HepG2 (cell line): ENCODE measurements around the gene C11orf58. TPM values are rescaled to one million over a fixed set of nuclear protein-coding genes. Genes with fewer than 3 reads are reported as not detected.

Experiments used
- AGO2 ChIP-seq: fragments of 200-400 bp; formaldehyde crosslinking; optimal IDR thresholded peaks from 2 replicates; pipeline ENCODE3; 2017; ENCODE audit warnings: mild to moderate bottlenecking, low read depth, low read length, moderate library complexity
- ATAD3A ChIP-seq: sonication (generic); formaldehyde crosslinking; IDR thresholded peaks from 2 replicates; pipeline ENCODE4 v1.4.0; 2020; ENCODE audit warnings: missing genetic modification reagents
- CREB1 ChIP-seq, 2 experiments: fragments of 450-650 bp in 1 of 2; IDR thresholded peaks; 2 replicates each; pipeline ENCODE4 v1.6.1; 2016 to 2017; ENCODE audit warnings: control low read depth in 1 of 2, mild to moderate bottlenecking in 1 of 2, missing compliant biosample characterization in 1 of 2, missing genetic modification characterization in 1 of 2
- NFE2L1 ChIP-seq: sonication (generic); formaldehyde crosslinking; IDR thresholded peaks from 2 replicates; pipeline ENCODE4 v1.4.0; 2020; ENCODE audit warnings: missing genetic modification reagents, mild to moderate bottlenecking, borderline replicate concordance
- NR3C1 ChIP-seq: sonication (generic); formaldehyde crosslinking; IDR thresholded peaks from 2 replicates; pipeline ENCODE4 v1.4.0; 2020; ENCODE audit warnings: missing genetic modification reagents
- PHF5A ChIP-seq: IDR thresholded peaks from one replicate; pipeline ENCODE4 v1.6.1; 2018; ENCODE audit warnings: low read depth, missing genetic modification reagents; ENCODE audit not compliant: unreplicated experiment
- PITX1 ChIP-seq: sonication (generic); formaldehyde crosslinking; IDR thresholded peaks from 2 replicates; pipeline ENCODE4 v1.5.1; 2020; ENCODE audit warnings: mild to moderate bottlenecking, missing genetic modification reagents
- SUZ12 ChIP-seq: fragments of 150-350 bp; IDR thresholded peaks from 2 replicates; pipeline ENCODE4 v1.6.1; 2014; ENCODE audit warnings: low read depth, low read length
- TEAD3 ChIP-seq: optimal IDR thresholded peaks from 2 replicates; pipeline ENCODE3; 2016; ENCODE audit warnings: borderline replicate concordance
- ZHX2 ChIP-seq, 2 experiments: sonication (generic) in 1 of 2; formaldehyde crosslinking in 1 of 2; IDR thresholded peaks; 2 replicates each; pipeline versions ENCODE4 v1.6.1 to v1.9.0; 2014 to 2022; ENCODE audit warnings: antibody characterized with exemption in 1 of 2, borderline replicate concordance in 1 of 2, inconsistent platforms in 1 of 2, low read depth in 1 of 2, missing genetic modification reagents in 1 of 2
- ZNF3 ChIP-seq: IDR thresholded peaks from 2 replicates; pipeline ENCODE4 v1.7.0; 2017; ENCODE audit warnings: inconsistent platforms
- ZNF329 ChIP-seq: sonication (generic); formaldehyde crosslinking; IDR thresholded peaks from 2 replicates; pipeline ENCODE4 v1.9.0; 2021; ENCODE audit warnings: low read depth, mild to moderate bottlenecking, missing genetic modification reagents
- ZNF430 ChIP-seq: sonication (generic); formaldehyde crosslinking; IDR thresholded peaks from 2 replicates; pipeline ENCODE4 v1.9.0; 2021; ENCODE audit warnings: mild to moderate bottlenecking, missing genetic modification reagents
- ZNF563 ChIP-seq: sonication (generic); formaldehyde crosslinking; IDR thresholded peaks from 2 replicates; pipeline ENCODE4 v1.8.0; 2022; ENCODE audit warnings: mild to moderate bottlenecking, moderate library complexity, missing genetic modification reagents
- ZNF567 ChIP-seq: sonication (generic); formaldehyde crosslinking; IDR thresholded peaks from 2 replicates; pipeline ENCODE4 v1.8.1; 2023; ENCODE audit warnings: mild to moderate bottlenecking, missing genetic modification reagents, borderline replicate concordance
- ZNF713 ChIP-seq: sonication (generic); formaldehyde crosslinking; IDR thresholded peaks from 2 replicates; pipeline ENCODE4 v1.4.0; 2020; ENCODE audit warnings: mild to moderate bottlenecking, missing genetic modification reagents
- ZSCAN31 ChIP-seq: sonication (generic); formaldehyde crosslinking; IDR thresholded peaks from 2 replicates; pipeline ENCODE4 v1.5.0; 2020; ENCODE audit warnings: low read depth, mild to moderate bottlenecking, missing genetic modification reagents
- polyA plus RNA-seq, 8 experiments: library from polyadenylated mRNA; depleted of rRNA in 3 of 8; stranded (reverse) in 7 of 8; unstranded in 1 of 8; fragments of >200 nt; fragmentation: Illumina TruSeq in 4 of 8; extraction: Trizol in 4 of 8; gene quantifications; 2 replicates each; pipeline versions ENCODE4 v1.2.1 to v1.2.3, GENCODE V29; 2011 to 2016; ENCODE audit warnings: low read depth in 4 of 8, missing spikeins in 1 of 8, mixed read lengths in 1 of 8; ENCODE audit not compliant: insufficient read depth in 1 of 8
- total RNA-seq, 5 experiments: library from RNA; depleted of rRNA; stranded (reverse); fragments of >200 nt; fragmentation: Illumina TruSeq; extraction: Trizol; gene quantifications; 2 replicates each; pipeline ENCODE4 v1.2.3, GENCODE V29; 2016; ENCODE audit warnings: low read depth in 1 of 5
- TF ChIP-seq, protein P1 (sequence below): sonication (generic); formaldehyde crosslinking; IDR thresholded peaks from 2 replicates; pipeline ENCODE4 v1.5.0; 2020; ENCODE audit warnings: missing genetic modification reagents
- TF ChIP-seq, protein P2 (sequence below): sonication (generic); formaldehyde crosslinking; IDR thresholded peaks from 2 replicates; pipeline ENCODE4 v1.9.0; 2022; ENCODE audit warnings: missing genetic modification reagents, mild to moderate bottlenecking, borderline replicate concordance

The C11orf58 gene
- total and polyA plus RNA-seq, 2 of the 13 experiments (the other 11 are each of a cell fraction or from before 2014, with no cell fraction given): 83.8 to 167 TPM

GRCh38 chr11:16738193-16738946 lies at the start of gene C11orf58 (continued):
- TF ChIP-seq, protein P1, sequence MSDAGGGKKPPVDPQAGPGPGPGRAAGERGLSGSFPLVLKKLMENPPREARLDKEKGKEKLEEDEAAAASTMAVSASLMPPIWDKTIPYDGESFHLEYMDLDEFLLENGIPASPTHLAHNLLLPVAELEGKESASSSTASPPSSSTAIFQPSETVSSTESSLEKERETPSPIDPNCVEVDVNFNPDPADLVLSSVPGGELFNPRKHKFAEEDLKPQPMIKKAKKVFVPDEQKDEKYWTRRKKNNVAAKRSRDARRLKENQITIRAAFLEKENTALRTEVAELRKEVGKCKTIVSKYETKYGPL: 0 out of 2 replicates have a peak, but pooled peaks have one; percentile 38
- TF ChIP-seq ZNF430 (CRISPR knock-in tag) (peak; percentile 96), PHF5A (CRISPR knock-in tag) (peak; percentile 4), PITX1 (CRISPR knock-in tag) (peak; percentile 4; the same call in 1 of the 2 replicates), ZNF329 (CRISPR knock-in tag) (peak; percentile 22; the same call in 1 of the 2 replicates), NFE2L1 (CRISPR knock-in tag) (no peak), CREB1 (IDR thresholded peaks at IDR 0.05) (peak; percentile 78), CREB1 (CRISPR knock-in tag; IDR thresholded peaks at IDR 0.05) (peak; percentile 96), NR3C1 (CRISPR knock-in tag) (no peak), ZNF567 (peak; percentile 75; the same call in 1 of the 2 replicates), SUZ12 (peak; percentile 92), ZNF3 (CRISPR knock-in tag) (0 out of 2 replicates have a peak, but pooled peaks have one; percentile 16), ZSCAN31 (CRISPR knock-in tag) (0 out of 2 replicates have a peak, but pooled peaks have one; percentile 71), ZNF713 (CRISPR knock-in tag) (no peak), TEAD3 (peak; percentile 23), ATAD3A (no peak), ZHX2 (IDR thresholded peaks at IDR 0.05; ENCODE audit: low read depth) (peak; percentile 62; the same call in 1 of the 2 replicates), ZHX2 (CRISPR knock-in tag; IDR thresholded peaks at IDR 0.05; ENCODE audit: borderline replicate concordance) (0 out of 2 replicates have a peak, but pooled peaks have one; percentile 46), ZNF563 (CRISPR knock-in tag) (0 out of 2 replicates have a peak, but pooled peaks have one; percentile 9), AGO2 (peak; percentile 75)
- TF ChIP-seq, protein P2, sequence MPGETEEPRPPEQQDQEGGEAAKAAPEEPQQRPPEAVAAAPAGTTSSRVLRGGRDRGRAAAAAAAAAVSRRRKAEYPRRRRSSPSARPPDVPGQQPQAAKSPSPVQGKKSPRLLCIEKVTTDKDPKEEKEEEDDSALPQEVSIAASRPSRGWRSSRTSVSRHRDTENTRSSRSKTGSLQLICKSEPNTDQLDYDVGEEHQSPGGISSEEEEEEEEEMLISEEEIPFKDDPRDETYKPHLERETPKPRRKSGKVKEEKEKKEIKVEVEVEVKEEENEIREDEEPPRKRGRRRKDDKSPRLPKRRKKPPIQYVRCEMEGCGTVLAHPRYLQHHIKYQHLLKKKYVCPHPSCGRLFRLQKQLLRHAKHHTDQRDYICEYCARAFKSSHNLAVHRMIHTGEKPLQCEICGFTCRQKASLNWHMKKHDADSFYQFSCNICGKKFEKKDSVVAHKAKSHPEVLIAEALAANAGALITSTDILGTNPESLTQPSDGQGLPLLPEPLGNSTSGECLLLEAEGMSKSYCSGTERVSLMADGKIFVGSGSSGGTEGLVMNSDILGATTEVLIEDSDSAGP: peak; percentile 64; the same call in 1 of the 2 replicates
